ENCODE measurements around the gene CXXC1. TPM values are rescaled to one million over a fixed set of nuclear protein-coding genes. Genes with fewer than 3 reads are reported as not detected.

Gene CXXC1
- total and polyA plus RNA-seq, 2 donors (not counting 3 experiments of a cell fraction or from before 2014, with no cell fraction given): 64.4 to 128 TPM

- no peak overlapping the region for H3K9ac ChIP-seq (replicated peaks; ENCODE audit: extremely low read depth, insufficient read depth, low read length)
- no peaks in the 10 kb centered on the region for H3K9me1 ChIP-seq (replicated peaks; ENCODE audit: control insufficient read depth, extremely low read depth, insufficient read depth, low read length)
- no peak for TF ChIP-seq MYC (IDR thresholded peaks at IDR 0.05; ENCODE audit: low read depth, low read length)
- no peaks in the 10 kb centered on the region for H4K20me1 ChIP-seq (replicated peaks; ENCODE audit: control insufficient read depth, extremely low read depth, insufficient read depth, low read length)
- no peaks in the 10 kb centered on the region for H3K36me3 ChIP-seq (ENCODE audit: control insufficient read depth in 2 of 2, extremely low read depth in 1 of 2, insufficient read depth in 2 of 2, low read length in 2 of 2)
- intact Hi-C loops (cut with micrococcal nuclease): no loop called here
- no peak overlapping the region for H2AFZ ChIP-seq (ENCODE audit: low read depth, low read length)
- ChIA-PET POLR2A (no interaction called here), CTCF (interaction anchor here (1.4 kb wide), 1 partner anchor 43 kb away, joined by 3 read pairs; no protein-coding TSS in a partner anchor)
- no peak overlapping the region for H3K27ac ChIP-seq (ENCODE audit: insufficient read depth, low read depth, low read length)
- no peak overlapping the region for H3K4me2 ChIP-seq (ENCODE audit: insufficient read depth, low read length)
- H3K4me3 ChIP-seq (replicated peaks in 1 of 3; ENCODE audit: insufficient read depth in 1 of 3, low read depth in 1 of 3, low read length in 3 of 3): no peak overlapping the region
- H3K79me2 ChIP-seq (ENCODE audit: control insufficient read depth, insufficient read depth, low read length): no peaks in the 10 kb centered on the region
- BruUV-seq (replicated peaks): no TSS peak
- H3K27me3 ChIP-seq (ENCODE audit: control insufficient read depth in 2 of 2, insufficient read depth in 2 of 2, low read length in 2 of 2): no peaks in the 10 kb centered on the region
- FAIRE-seq (no peak), DNase-seq (ENCODE audit: low read depth, low spot score) (no peak)
- H3K9me3 ChIP-seq (replicated peaks; ENCODE audit: control insufficient read depth, insufficient read depth, low read length): no peaks in the 10 kb centered on the region
- H3K4me1 ChIP-seq (ENCODE audit: control insufficient read depth, extremely low read depth, insufficient read depth, low read length): no peaks in the 10 kb centered on the region
- dilution Hi-C loops (cut with MboI; ENCODE audit: extremely low pct_ligation_motif_present, low sequenced_read_pairs): no loop called here
Measured at GRCh38 chr18:50313873-50314460, 26.5 kb upstream of the CXXC1 start.

- ChIA-PET POLR2A (no interaction called here), CTCF (no interaction called here)
- no peaks in the 10 kb centered on the region for H3K36me3 ChIP-seq (ENCODE audit: control insufficient read depth in 2 of 2, extremely low read depth in 1 of 2, insufficient read depth in 2 of 2, low read length in 2 of 2)
- H3K9ac ChIP-seq (replicated peaks; ENCODE audit: extremely low read depth, insufficient read depth, low read length): no peak overlapping the region
- dilution Hi-C loops (cut with MboI; ENCODE audit: extremely low pct_ligation_motif_present, low sequenced_read_pairs): no loop called here
- H3K27ac ChIP-seq (ENCODE audit: insufficient read depth, low read depth, low read length): no peak overlapping the region
- H3K9me3 ChIP-seq (replicated peaks; ENCODE audit: control insufficient read depth, insufficient read depth, low read length): no peaks in the 10 kb centered on the region
- H3K4me1 ChIP-seq (ENCODE audit: control insufficient read depth, extremely low read depth, insufficient read depth, low read length): peaks cover 2% of the 10 kb centered on the region
- H3K9me1 ChIP-seq (replicated peaks; ENCODE audit: control insufficient read depth, extremely low read depth, insufficient read depth, low read length): no peaks in the 10 kb centered on the region
- FAIRE-seq (no peak), DNase-seq (ENCODE audit: low read depth, low spot score) (no peak)
- TF ChIP-seq, protein P1, sequence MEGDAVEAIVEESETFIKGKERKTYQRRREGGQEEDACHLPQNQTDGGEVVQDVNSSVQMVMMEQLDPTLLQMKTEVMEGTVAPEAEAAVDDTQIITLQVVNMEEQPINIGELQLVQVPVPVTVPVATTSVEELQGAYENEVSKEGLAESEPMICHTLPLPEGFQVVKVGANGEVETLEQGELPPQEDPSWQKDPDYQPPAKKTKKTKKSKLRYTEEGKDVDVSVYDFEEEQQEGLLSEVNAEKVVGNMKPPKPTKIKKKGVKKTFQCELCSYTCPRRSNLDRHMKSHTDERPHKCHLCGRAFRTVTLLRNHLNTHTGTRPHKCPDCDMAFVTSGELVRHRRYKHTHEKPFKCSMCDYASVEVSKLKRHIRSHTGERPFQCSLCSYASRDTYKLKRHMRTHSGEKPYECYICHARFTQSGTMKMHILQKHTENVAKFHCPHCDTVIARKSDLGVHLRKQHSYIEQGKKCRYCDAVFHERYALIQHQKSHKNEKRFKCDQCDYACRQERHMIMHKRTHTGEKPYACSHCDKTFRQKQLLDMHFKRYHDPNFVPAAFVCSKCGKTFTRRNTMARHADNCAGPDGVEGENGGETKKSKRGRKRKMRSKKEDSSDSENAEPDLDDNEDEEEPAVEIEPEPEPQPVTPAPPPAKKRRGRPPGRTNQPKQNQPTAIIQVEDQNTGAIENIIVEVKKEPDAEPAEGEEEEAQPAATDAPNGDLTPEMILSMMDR (IDR thresholded peaks at IDR 0.05; ENCODE audit: extremely low read depth in 1 of 2, insufficient read depth in 1 of 2, low read depth in 1 of 2, low read length in 2 of 2): no peak
- TF ChIP-seq POLR2A (IDR thresholded peaks at IDR 0.05; ENCODE audit: low read depth, low read length) (no peak), FOS (IDR thresholded peaks at IDR 0.05; ENCODE audit: borderline replicate concordance, insufficient read depth, low read length) (no peak), MAX (IDR thresholded peaks at IDR 0.05; ENCODE audit: insufficient read depth, insufficient read length) (no peak), JUN (IDR thresholded peaks at IDR 0.05; ENCODE audit: borderline replicate concordance, insufficient read depth, insufficient read length, low read depth) (no peak), POLR2AphosphoS5 (IDR thresholded peaks at IDR 0.05; ENCODE audit: insufficient read depth, low read depth, low read length) (no peak), GATA2 (IDR thresholded peaks at IDR 0.05; ENCODE audit: insufficient read depth, insufficient read length, low read depth, low read length) (no peak), EZH2 (IDR thresholded peaks at IDR 0.05; ENCODE audit: borderline replicate concordance, low read depth, low read length, severe bottlenecking) (no peak), MYC (IDR thresholded peaks at IDR 0.05; ENCODE audit: low read depth, low read length) (no peak)
- H4K20me1 ChIP-seq (replicated peaks; ENCODE audit: control insufficient read depth, extremely low read depth, insufficient read depth, low read length): no peaks in the 10 kb centered on the region
- H3K27me3 ChIP-seq (ENCODE audit: control insufficient read depth in 2 of 2, insufficient read depth in 2 of 2, low read length in 2 of 2): no peaks in the 10 kb centered on the region
- intact Hi-C loops (cut with micrococcal nuclease): no loop called here
- no peak overlapping the region for H3K4me3 ChIP-seq (replicated peaks in 1 of 3; ENCODE audit: insufficient read depth in 1 of 3, low read depth in 1 of 3, low read length in 3 of 3)
- no peak overlapping the region for H2AFZ ChIP-seq (ENCODE audit: low read depth, low read length)
- H3K4me2 ChIP-seq (ENCODE audit: insufficient read depth, low read length): no peak overlapping the region
- H3K79me2 ChIP-seq (ENCODE audit: control insufficient read depth, insufficient read depth, low read length): no peaks in the 10 kb centered on the region
- no TSS peak for BruUV-seq (replicated peaks)
Measured at GRCh38 chr18:50313031-50313607, 25.6 kb upstream of the CXXC1 start.

All from endothelial cell of umbilical vein (primary cell).